WTC11 (cell line): Measurements from ENCODE around the gene NDOR1. TPM values are rescaled to one million over a fixed set of nuclear protein-coding genes. Genes with fewer than 3 reads are reported as not detected.

Source experiments
- AR ChIP-seq: fragments of 250-450 bp; sonication (Bioruptor Pico); IDR thresholded peaks from 2 replicates; pipeline ENCODE4 v1.9.0; 2021; ENCODE audit warnings: mild to moderate bottlenecking
- ARID4B ChIP-seq: sonication (generic); formaldehyde crosslinking; IDR thresholded peaks from 2 replicates; pipeline ENCODE4 v1.8.0; 2023; ENCODE audit warnings: missing genetic modification reagents, mild to moderate bottlenecking, borderline replicate concordance
- E2F1 ChIP-seq: sonication (generic); formaldehyde crosslinking; IDR thresholded peaks from 2 replicates; pipeline ENCODE4 v1.8.0; 2022; ENCODE audit warnings: mild to moderate bottlenecking, missing genetic modification reagents
- E2F5 ChIP-seq: sonication (generic); formaldehyde crosslinking; IDR thresholded peaks from 2 replicates; pipeline ENCODE4 v1.8.1; 2022; ENCODE audit warnings: mild to moderate bottlenecking, moderate library complexity, missing genetic modification reagents
- GABPB1 ChIP-seq: sonication (generic); formaldehyde crosslinking; IDR thresholded peaks from 2 replicates; pipeline ENCODE4 v1.8.1; 2023; ENCODE audit warnings: mild to moderate bottlenecking, missing genetic modification reagents
- GRHL2 ChIP-seq: fragments of 250-450 bp; sonication (Bioruptor Pico); IDR thresholded peaks from 2 replicates; pipeline ENCODE4 v1.8.0; 2022; ENCODE audit warnings: mild to moderate bottlenecking, moderate library complexity; ENCODE audit not compliant: insufficient replicate concordance, severe bottlenecking
- IRF1 ChIP-seq: sonication (generic); formaldehyde crosslinking; IDR thresholded peaks from 2 replicates; pipeline ENCODE4 v1.8.0; 2023; ENCODE audit warnings: missing genetic modification reagents
- JAZF1 ChIP-seq: fragments of 250-450 bp; sonication (Bioruptor Pico); IDR thresholded peaks from 2 replicates; pipeline ENCODE4 v1.9.0; 2021; ENCODE audit warnings: moderate library complexity, mild to moderate bottlenecking, inconsistent platforms
- MAX ChIP-seq: sonication (generic); formaldehyde crosslinking; IDR thresholded peaks from 2 replicates; pipeline ENCODE4 v1.8.0; 2022; ENCODE audit warnings: mild to moderate bottlenecking, missing genetic modification reagents
- NR2C2 ChIP-seq: sonication (generic); formaldehyde crosslinking; IDR thresholded peaks from 2 replicates; pipeline ENCODE4 v1.8.0; 2022; ENCODE audit warnings: mild to moderate bottlenecking, missing genetic modification reagents
- OVOL2 ChIP-seq: fragments of 250-450 bp; sonication (Bioruptor Pico); IDR thresholded peaks from 2 replicates; pipeline ENCODE4 v1.9.0; 2021; ENCODE audit warnings: mild to moderate bottlenecking, borderline replicate concordance
- PRDM15 ChIP-seq: sonication (generic); formaldehyde crosslinking; IDR thresholded peaks from 2 replicates; pipeline ENCODE4 v1.8.0; 2022; ENCODE audit warnings: missing genetic modification reagents
- PRRX2 ChIP-seq: fragments of 250-450 bp; sonication (Bioruptor Pico); IDR thresholded peaks from 2 replicates; pipeline ENCODE4 v1.8.0; 2021; ENCODE audit warnings: mild to moderate bottlenecking
- RORB ChIP-seq: fragments of 250-450 bp; sonication (Bioruptor Pico); IDR thresholded peaks from 2 replicates; pipeline ENCODE4 v1.9.0; 2021; ENCODE audit warnings: mild to moderate bottlenecking
- SP1 ChIP-seq: sonication (generic); formaldehyde crosslinking; conservative IDR thresholded peaks from 2 replicates; pipeline ENCODE4 v1.8.1; 2022; ENCODE audit warnings: missing genetic modification reagents
- TCF7 ChIP-seq: sonication (generic); formaldehyde crosslinking; IDR thresholded peaks from 2 replicates; pipeline ENCODE4 v1.8.0; 2022; ENCODE audit warnings: mild to moderate bottlenecking, low read depth, missing genetic modification reagents, moderate library complexity
- ZNF281 ChIP-seq: sonication (generic); formaldehyde crosslinking; IDR thresholded peaks from 2 replicates; pipeline ENCODE4 v1.8.0; 2023; ENCODE audit warnings: mild to moderate bottlenecking, missing genetic modification reagents
- ZNF425 ChIP-seq: fragments of 250-450 bp; sonication (Bioruptor Pico); conservative IDR thresholded peaks from 2 replicates; pipeline ENCODE4 v1.9.0; 2021; ENCODE audit warnings: mild to moderate bottlenecking
- ZNF671 ChIP-seq: fragments of 250-450 bp; sonication (Bioruptor Pico); IDR thresholded peaks from 2 replicates; pipeline ENCODE4 v1.8.0; 2021; ENCODE audit warnings: mild to moderate bottlenecking
- total RNA-seq: library from RNA; stranded (reverse); gene quantifications from 3 replicates; pipeline ENCODE4 v1.2.3, GENCODE V29; 2021

The NDOR1 gene
- total RNA-seq, 1 experiment from 2014 or later: 49.0 TPM

GRCh38 chr9:137236238-137236935, 30.9 kb downstream of the NDOR1 start (continued):
- TF ChIP-seq AR: no peak
- TF ChIP-seq JAZF1: no peak
- peak; percentile 52; the same call in 1 of the 2 replicates for TF ChIP-seq MAX
- TF ChIP-seq GABPB1: peak; percentile 52; the same call in 1 of the 2 replicates
- TF ChIP-seq ARID4B (CRISPR knock-in tag): peak; percentile 84; the same call in 1 of the 2 replicates
- TF ChIP-seq TCF7 (CRISPR knock-in tag): no peak
- TF ChIP-seq RORB (CRISPR knock-in tag): no peak
- TF ChIP-seq SP1 (CRISPR knock-in tag): peak; percentile 53; the same call in 1 of the 2 replicates
- no peak for TF ChIP-seq PRRX2 (CRISPR knock-in tag)
- TF ChIP-seq NR2C2 (CRISPR knock-in tag): no peak
- no peak for TF ChIP-seq ZNF425
- no peak for TF ChIP-seq PRDM15
- TF ChIP-seq E2F5 (CRISPR knock-in tag): 0 out of 2 replicates have a peak, but pooled peaks have one; percentile 34
- TF ChIP-seq ZNF281 (CRISPR knock-in tag): no peak
- no peak for TF ChIP-seq E2F1 (CRISPR knock-in tag)
- TF ChIP-seq IRF1 (CRISPR knock-in tag): no peak
- TF ChIP-seq ZNF671 (CRISPR knock-in tag): no peak
- no peak for TF ChIP-seq GRHL2
- TF ChIP-seq OVOL2: no peak
